Neural progenitor cell (in vitro differentiated cells): ENCODE measurements around the gene EHD2.

Experiments used
- EZH2 ChIP-seq: fragments of 200-600 bp; sonication (generic); IDR thresholded peaks from 2 replicates; pipeline ENCODE4 v1.6.1; 2017; ENCODE audit warnings: antibody characterized with exemption, mild to moderate bottlenecking, moderate library complexity
- EZH2phosphoT487 ChIP-seq: fragments of 200-600 bp; sonication (generic); IDR thresholded peaks from 2 replicates; pipeline ENCODE4 v1.6.1; 2017; ENCODE audit warnings: antibody characterized with exemption
- TF ChIP-seq, protein P1 (sequence below): fragments of 200-600 bp; sonication (generic); IDR thresholded peaks from 2 replicates; pipeline ENCODE4 v1.5.1; 2017; ENCODE audit warnings: antibody characterized with exemption, mild to moderate bottlenecking

DNA sequence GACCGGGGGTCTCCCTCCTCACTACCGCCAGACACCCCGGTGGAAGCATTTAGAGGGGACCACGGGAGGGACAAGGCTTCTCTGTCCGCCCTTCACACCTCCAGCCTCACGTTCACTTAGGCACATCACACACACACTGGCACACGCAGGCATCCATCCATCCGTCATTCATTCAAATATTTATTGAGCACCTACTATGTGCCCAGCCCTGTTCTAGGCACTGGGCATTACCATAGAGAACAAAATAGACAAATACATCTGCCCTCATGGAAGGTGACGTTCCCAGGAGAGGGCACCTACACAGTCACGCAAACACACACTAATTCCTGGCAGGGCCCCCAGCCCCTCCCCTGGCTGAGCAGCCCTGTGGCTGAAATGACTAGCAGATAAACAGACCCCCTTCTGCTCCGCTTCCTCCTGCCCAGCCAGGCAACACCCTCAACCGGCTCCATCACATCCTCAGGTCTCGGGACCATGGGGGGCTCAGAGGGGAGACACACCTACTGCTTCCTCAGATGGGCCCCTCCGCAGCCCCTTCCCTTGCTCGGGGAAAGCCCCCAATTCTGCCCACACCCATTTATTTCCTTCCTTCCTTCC, 28.4 kb downstream of the EHD2 start:
- TF ChIP-seq, protein P1, sequence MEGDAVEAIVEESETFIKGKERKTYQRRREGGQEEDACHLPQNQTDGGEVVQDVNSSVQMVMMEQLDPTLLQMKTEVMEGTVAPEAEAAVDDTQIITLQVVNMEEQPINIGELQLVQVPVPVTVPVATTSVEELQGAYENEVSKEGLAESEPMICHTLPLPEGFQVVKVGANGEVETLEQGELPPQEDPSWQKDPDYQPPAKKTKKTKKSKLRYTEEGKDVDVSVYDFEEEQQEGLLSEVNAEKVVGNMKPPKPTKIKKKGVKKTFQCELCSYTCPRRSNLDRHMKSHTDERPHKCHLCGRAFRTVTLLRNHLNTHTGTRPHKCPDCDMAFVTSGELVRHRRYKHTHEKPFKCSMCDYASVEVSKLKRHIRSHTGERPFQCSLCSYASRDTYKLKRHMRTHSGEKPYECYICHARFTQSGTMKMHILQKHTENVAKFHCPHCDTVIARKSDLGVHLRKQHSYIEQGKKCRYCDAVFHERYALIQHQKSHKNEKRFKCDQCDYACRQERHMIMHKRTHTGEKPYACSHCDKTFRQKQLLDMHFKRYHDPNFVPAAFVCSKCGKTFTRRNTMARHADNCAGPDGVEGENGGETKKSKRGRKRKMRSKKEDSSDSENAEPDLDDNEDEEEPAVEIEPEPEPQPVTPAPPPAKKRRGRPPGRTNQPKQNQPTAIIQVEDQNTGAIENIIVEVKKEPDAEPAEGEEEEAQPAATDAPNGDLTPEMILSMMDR: no peak
- TF ChIP-seq EZH2 (no peak), EZH2phosphoT487 (no peak)
